SK-N-SH treated with all-trans-retinoic acid at 6 μM for 48 hours (cell line): ENCODE data around the gene PDK1.

Experiments
- ZC3H10 ChIP-seq: fragments of 250-450 bp; sonication (Bioruptor Pico); IDR thresholded peaks from 2 replicates; pipeline ENCODE4 v1.5.1; 2021; ENCODE audit warnings: mild to moderate bottlenecking, moderate library complexity
- TF ChIP-seq, protein P1 (sequence below): fragments of 250-450 bp; sonication (Bioruptor Pico); IDR thresholded peaks from 2 replicates; pipeline ENCODE4 v1.8.0; 2020; ENCODE audit warnings: mild to moderate bottlenecking, moderate library complexity, borderline replicate concordance
- TF ChIP-seq, protein P2 (sequence below): fragments of 250-450 bp; sonication (Bioruptor Pico); IDR thresholded peaks from 2 replicates; pipeline ENCODE4 v1.5.1; 2021; ENCODE audit warnings: mild to moderate bottlenecking, moderate library complexity

DNA sequence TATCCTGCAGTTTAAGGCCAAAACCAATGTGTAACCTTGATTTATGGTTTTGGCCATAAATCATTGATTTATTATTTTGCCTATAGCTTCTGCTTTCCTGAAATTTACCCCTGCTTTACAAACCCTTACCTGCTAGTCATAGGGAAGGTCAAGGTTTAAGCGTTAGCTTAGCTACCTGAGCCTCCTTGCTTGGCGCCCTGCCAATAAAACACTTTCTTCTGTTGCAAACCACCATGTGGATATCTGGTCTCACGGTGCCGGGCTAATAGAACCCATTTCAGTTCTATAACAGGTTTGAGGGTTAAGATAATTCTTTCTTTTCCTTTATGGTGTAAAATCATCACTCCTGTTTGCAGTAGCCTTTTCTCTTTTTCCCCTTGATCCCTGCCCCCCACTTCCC is 72.2 kb downstream of the PDK1 start:
- TF ChIP-seq ZC3H10: no peak
- TF ChIP-seq, protein P1, sequence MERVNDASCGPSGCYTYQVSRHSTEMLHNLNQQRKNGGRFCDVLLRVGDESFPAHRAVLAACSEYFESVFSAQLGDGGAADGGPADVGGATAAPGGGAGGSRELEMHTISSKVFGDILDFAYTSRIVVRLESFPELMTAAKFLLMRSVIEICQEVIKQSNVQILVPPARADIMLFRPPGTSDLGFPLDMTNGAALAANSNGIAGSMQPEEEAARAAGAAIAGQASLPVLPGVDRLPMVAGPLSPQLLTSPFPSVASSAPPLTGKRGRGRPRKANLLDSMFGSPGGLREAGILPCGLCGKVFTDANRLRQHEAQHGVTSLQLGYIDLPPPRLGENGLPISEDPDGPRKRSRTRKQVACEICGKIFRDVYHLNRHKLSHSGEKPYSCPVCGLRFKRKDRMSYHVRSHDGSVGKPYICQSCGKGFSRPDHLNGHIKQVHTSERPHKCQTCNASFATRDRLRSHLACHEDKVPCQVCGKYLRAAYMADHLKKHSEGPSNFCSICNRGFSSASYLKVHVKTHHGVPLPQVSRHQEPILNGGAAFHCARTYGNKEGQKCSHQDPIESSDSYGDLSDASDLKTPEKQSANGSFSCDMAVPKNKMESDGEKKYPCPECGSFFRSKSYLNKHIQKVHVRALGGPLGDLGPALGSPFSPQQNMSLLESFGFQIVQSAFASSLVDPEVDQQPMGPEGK: no peak
- TF ChIP-seq, protein P2, sequence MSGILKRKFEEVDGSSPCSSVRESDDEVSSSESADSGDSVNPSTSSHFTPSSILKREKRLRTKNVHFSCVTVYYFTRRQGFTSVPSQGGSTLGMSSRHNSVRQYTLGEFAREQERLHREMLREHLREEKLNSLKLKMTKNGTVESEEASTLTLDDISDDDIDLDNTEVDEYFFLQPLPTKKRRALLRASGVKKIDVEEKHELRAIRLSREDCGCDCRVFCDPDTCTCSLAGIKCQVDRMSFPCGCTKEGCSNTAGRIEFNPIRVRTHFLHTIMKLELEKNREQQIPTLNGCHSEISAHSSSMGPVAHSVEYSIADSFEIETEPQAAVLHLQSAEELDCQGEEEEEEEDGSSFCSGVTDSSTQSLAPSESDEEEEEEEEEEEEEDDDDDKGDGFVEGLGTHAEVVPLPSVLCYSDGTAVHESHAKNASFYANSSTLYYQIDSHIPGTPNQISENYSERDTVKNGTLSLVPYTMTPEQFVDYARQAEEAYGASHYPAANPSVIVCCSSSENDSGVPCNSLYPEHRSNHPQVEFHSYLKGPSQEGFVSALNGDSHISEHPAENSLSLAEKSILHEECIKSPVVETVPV (CRISPR knock-in tag): no peak
